PC-3 (cell line): Measurements from ENCODE around the gene MIEN1. TPM values are rescaled to one million over a fixed set of nuclear protein-coding genes. Genes with fewer than 3 reads are reported as not detected.

ENCODE experiments used
- ATAC-seq: fragments of 200-7000 bp; cut with Tn5 transposase; 2 replicates; pipeline ENCODE4 v1.9.1; 2020; ENCODE audit warnings: mild to moderate bottlenecking, moderate library complexity
- BruUV-seq: library from RNA; stranded (reverse); fragments of 400-500 nt; replicated peaks from 2 replicates; lab custom pipeline; 2021; lab: Mats Ljungman, UMichigan
- CTCF ChIA-PET: fragments of 300-600 bp; sonication (Branson Sonifier 250); formaldehyde crosslinking; loops from one replicate; lab custom pipeline; 2022; ENCODE audit warnings: antibody characterized with exemption; lab: Charles Lee
- POLR2A ChIA-PET: fragments of 300-600 bp; sonication (Branson Sonifier 250); formaldehyde crosslinking; loops from one replicate; lab custom pipeline; 2022; ENCODE audit warnings: antibody characterized with exemption; ENCODE audit not compliant: unreplicated experiment; lab: Charles Lee
- DNase-seq: peaks from one replicate; pipeline ENCODE4 v3.0.0-alpha.2; 2015
- H2AFZ ChIP-seq: fragments of 300-600 bp; sonication (generic); 2 replicates; pipeline ENCODE4 v1.6.0; 2016; ENCODE audit warnings: antibody characterized with exemption, low read length
- H3F3A ChIP-seq: fragments of 300-600 bp; sonication (generic); one replicate; pipeline ENCODE4 v1.6.0; 2017; ENCODE audit warnings: antibody characterized with exemption, low read length, control low read depth, mild to moderate bottlenecking; ENCODE audit not compliant: unreplicated experiment
- H3K27ac ChIP-seq: fragments of 300-600 bp; sonication (generic); 2 replicates; pipeline ENCODE4 v1.5.1; 2016; ENCODE audit warnings: mild to moderate bottlenecking, low read length
- H3K27me3 ChIP-seq: fragments of 300-600 bp; sonication (generic); 2 replicates; pipeline ENCODE4 v1.6.1; 2016; ENCODE audit warnings: low read length, mixed read lengths
- H3K36me3 ChIP-seq: fragments of 300-600 bp; sonication (generic); 2 replicates; pipeline ENCODE4 v1.6.1; 2016; ENCODE audit warnings: low read depth, mixed run types, low read length, mixed read lengths
- H3K4me1 ChIP-seq: fragments of 300-600 bp; sonication (generic); 2 replicates; pipeline ENCODE4 v1.5.1; 2016; ENCODE audit warnings: low read length; ENCODE audit not compliant: insufficient read depth
- H3K4me2 ChIP-seq: fragments of 300-600 bp; sonication (generic); 2 replicates; pipeline ENCODE4 v1.6.0; 2016; ENCODE audit warnings: low read length
- H3K4me3 ChIP-seq: fragments of 300-600 bp; sonication (generic); 2 replicates; pipeline ENCODE4 v1.5.1; 2016; ENCODE audit warnings: mild to moderate bottlenecking, low read length, mixed read lengths
- H3K79me2 ChIP-seq: fragments of 300-600 bp; sonication (generic); 2 replicates; pipeline ENCODE4 v1.6.1; 2017; ENCODE audit warnings: low read length, mixed read lengths
- H3K9ac ChIP-seq: fragments of 300-600 bp; sonication (generic); 2 replicates; pipeline ENCODE4 v1.6.0; 2016; ENCODE audit warnings: mild to moderate bottlenecking, low read length
- H3K9me2 ChIP-seq: fragments of 300-600 bp; sonication (generic); replicated peaks from 2 replicates; pipeline ENCODE4 v1.6.1; 2016; ENCODE audit warnings: mixed run types, low read length, mixed read lengths
- H3K9me3 ChIP-seq: fragments of 300-600 bp; sonication (generic); 2 replicates; pipeline ENCODE4 v1.6.1; 2016; ENCODE audit warnings: low read length, mixed read lengths
- H4K20me1 ChIP-seq: fragments of 300-600 bp; sonication (generic); 2 replicates; pipeline ENCODE4 v1.6.1; 2016; ENCODE audit warnings: low read length, mixed read lengths
- CTCF ChIP-seq: fragments of 300-600 bp; sonication (generic); conservative IDR thresholded peaks from 2 replicates; pipeline ENCODE4 v1.5.1; 2017; ENCODE audit warnings: antibody characterized with exemption, low read depth, mild to moderate bottlenecking, low read length
- EZH2 ChIP-seq: fragments of 300-600 bp; sonication (generic); IDR thresholded peaks from one replicate; pipeline ENCODE4 v1.6.1; 2017; ENCODE audit warnings: antibody characterized with exemption, mild to moderate bottlenecking, low read length; ENCODE audit not compliant: unreplicated experiment
- EZH2phosphoT487 ChIP-seq: fragments of 300-600 bp; sonication (generic); IDR thresholded peaks from 2 replicates; pipeline ENCODE4 v1.6.1; 2018; ENCODE audit warnings: mild to moderate bottlenecking, antibody characterized with exemption, low read length, borderline replicate concordance
- intact Hi-C: fragments of 100-400 bp; cut with micrococcal nuclease; formaldehyde crosslinking; loops from 2 replicates; pipeline ENCODE4 v1.9.0; 2023
- total RNA-seq: library from RNA; depleted of rRNA; stranded (reverse); fragments of >200 nt; gene quantifications from 2 replicates; pipeline ENCODE4 v1.2.3, GENCODE V29; 2014

The MIEN1 gene
- total RNA-seq, 1 experiment from 2014 or later = 52.0 TPM

- POLR2A ChIA-PET = interaction anchor here (0.6 kb wide), 1 partner anchor 69 kb away, joined by 3 read pairs; no protein-coding TSS in a partner anchor
- Histone ChIP-seq H3K4me3 (peak overlapping the region; percentile 88), H3K79me2 (peaks cover 66% of the 10 kb centered on the region), H3K36me3 (no peaks in the 10 kb centered on the region), H3F3A (no peaks in the 10 kb centered on the region), H3K27ac (peak overlapping the region; percentile 92), H3K9me2 (no peaks in the 10 kb centered on the region), H3K9me3 (no peaks in the 10 kb centered on the region), H3K27me3 (no peaks in the 10 kb centered on the region), H2AFZ (no peak overlapping the region), H4K20me1 (no peaks in the 10 kb centered on the region), H3K4me1 (peaks cover 59% of the 10 kb centered on the region), H3K4me2 (peak overlapping the region; percentile 84), H3K9ac (peak overlapping the region; percentile 53)
- intact Hi-C loops = no loop called here
- no peak for ATAC-seq
- CTCF ChIA-PET = no interaction called here
- DNase-seq = peak; percentile 16
- no peak for TF ChIP-seq EZH2
- no TSS peak for BruUV-seq
Measured at GRCh38 chr17:39701784-39702422, 28.4 kb downstream of the MIEN1 start.

- no peaks in the 10 kb centered on the region for H3K36me3 ChIP-seq
- H3K27ac ChIP-seq = peak overlapping the region; percentile 92
- peak overlapping the region; percentile 82 for H3K9ac ChIP-seq
- ATAC-seq = no peak
- intact Hi-C loops = no loop called here
- H3K4me3 ChIP-seq = peak overlapping the region; percentile 88
- no peaks in the 10 kb centered on the region for H3F3A ChIP-seq
- no peaks in the 10 kb centered on the region for H3K9me2 ChIP-seq
- BruUV-seq = TSS peak; percentile 51
- no peaks in the 10 kb centered on the region for H4K20me1 ChIP-seq
- CTCF ChIA-PET = no interaction called here
- DNase-seq = peak; percentile 7
- no peaks in the 10 kb centered on the region for H3K9me3 ChIP-seq
- POLR2A ChIA-PET = no interaction called here
- H2AFZ ChIP-seq = no peak overlapping the region; the same call in 1 of the 2 replicates
- H3K4me2 ChIP-seq = peak overlapping the region; percentile 84
- no peak for TF ChIP-seq CTCF
- peaks cover 52% of the 10 kb centered on the region for H3K4me1 ChIP-seq
- no peaks in the 10 kb centered on the region for H3K27me3 ChIP-seq
- H3K79me2 ChIP-seq = peaks cover 59% of the 10 kb centered on the region
Measured at GRCh38 chr17:39701012-39701783, 29.1 kb downstream of the MIEN1 start.

GRCh38 chr17:39700148-39700987, 30.0 kb downstream of the MIEN1 start:
- Histone ChIP-seq H2AFZ (peak overlapping the region; percentile 57), H3K9me2 (no peaks in the 10 kb centered on the region), H3F3A (no peaks in the 10 kb centered on the region), H3K36me3 (no peaks in the 10 kb centered on the region), H3K9ac (peak overlapping the region; percentile 82), H3K9me3 (no peaks in the 10 kb centered on the region), H4K20me1 (no peaks in the 10 kb centered on the region), H3K4me1 (peaks cover 45% of the 10 kb centered on the region), H3K27ac (peak overlapping the region; percentile 92), H3K4me2 (peak overlapping the region; percentile 84), H3K4me3 (peak overlapping the region; percentile 88), H3K79me2 (peaks cover 56% of the 10 kb centered on the region), H3K27me3 (no peaks in the 10 kb centered on the region)
- no TSS peak for BruUV-seq
- intact Hi-C loops = no loop called here
- TF ChIP-seq CTCF = no peak
- no peak for TF ChIP-seq EZH2phosphoT487
- TF ChIP-seq EZH2 = no peak
- ATAC-seq (peak; percentile 32), DNase-seq (no peak)
- CTCF ChIA-PET = interaction anchor here (0.5 to 1.4 kb wide), 4 partner anchors 18 to 471 kb away, joined by 3 to 5 read pairs (median 4); partner anchors contain the start of gene TCAP
- POLR2A ChIA-PET = no interaction called here
